ENCODE results near the gene SLF2.

DNA sequence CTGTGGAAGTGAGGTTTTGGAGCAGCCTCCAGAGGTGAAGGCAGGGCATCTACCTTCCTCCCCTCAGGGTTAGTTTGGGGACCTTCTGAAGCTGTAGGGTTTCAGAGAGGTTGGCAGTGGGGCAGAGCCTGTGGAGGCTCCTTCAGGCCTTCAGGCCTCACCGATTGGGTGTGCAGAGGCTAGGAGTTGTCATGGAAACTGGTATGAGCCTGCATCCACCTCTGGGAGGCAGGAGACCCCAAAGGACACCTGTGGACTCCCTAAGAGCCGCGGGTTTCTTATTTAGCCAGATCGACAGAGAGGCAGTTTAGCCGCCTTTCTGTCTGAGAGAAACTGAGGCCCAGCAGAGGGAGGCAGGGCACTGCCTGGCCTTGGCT is 88.9 kb downstream of the SLF2 start:
- TF ChIP-seq, protein P1, sequence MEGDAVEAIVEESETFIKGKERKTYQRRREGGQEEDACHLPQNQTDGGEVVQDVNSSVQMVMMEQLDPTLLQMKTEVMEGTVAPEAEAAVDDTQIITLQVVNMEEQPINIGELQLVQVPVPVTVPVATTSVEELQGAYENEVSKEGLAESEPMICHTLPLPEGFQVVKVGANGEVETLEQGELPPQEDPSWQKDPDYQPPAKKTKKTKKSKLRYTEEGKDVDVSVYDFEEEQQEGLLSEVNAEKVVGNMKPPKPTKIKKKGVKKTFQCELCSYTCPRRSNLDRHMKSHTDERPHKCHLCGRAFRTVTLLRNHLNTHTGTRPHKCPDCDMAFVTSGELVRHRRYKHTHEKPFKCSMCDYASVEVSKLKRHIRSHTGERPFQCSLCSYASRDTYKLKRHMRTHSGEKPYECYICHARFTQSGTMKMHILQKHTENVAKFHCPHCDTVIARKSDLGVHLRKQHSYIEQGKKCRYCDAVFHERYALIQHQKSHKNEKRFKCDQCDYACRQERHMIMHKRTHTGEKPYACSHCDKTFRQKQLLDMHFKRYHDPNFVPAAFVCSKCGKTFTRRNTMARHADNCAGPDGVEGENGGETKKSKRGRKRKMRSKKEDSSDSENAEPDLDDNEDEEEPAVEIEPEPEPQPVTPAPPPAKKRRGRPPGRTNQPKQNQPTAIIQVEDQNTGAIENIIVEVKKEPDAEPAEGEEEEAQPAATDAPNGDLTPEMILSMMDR (conservative IDR thresholded peaks at IDR 0.05; ENCODE audit: low read length) = no peak
- TF ChIP-seq EZH2phosphoT487 (IDR thresholded peaks at IDR 0.05; ENCODE audit: borderline replicate concordance, low read depth, low read length) = no peak
